GM18870 (cell line): ENCODE results near the gene IGFBP2.

Experiments
- ATAC-seq: cut with Tn5 transposase; IDR thresholded peaks from one replicate; pipeline ENCODE4 v1.9.1; 2021; ENCODE audit warnings: moderate library complexity; ENCODE audit not compliant: unreplicated experiment

Gene IGFBP2

DNA sequence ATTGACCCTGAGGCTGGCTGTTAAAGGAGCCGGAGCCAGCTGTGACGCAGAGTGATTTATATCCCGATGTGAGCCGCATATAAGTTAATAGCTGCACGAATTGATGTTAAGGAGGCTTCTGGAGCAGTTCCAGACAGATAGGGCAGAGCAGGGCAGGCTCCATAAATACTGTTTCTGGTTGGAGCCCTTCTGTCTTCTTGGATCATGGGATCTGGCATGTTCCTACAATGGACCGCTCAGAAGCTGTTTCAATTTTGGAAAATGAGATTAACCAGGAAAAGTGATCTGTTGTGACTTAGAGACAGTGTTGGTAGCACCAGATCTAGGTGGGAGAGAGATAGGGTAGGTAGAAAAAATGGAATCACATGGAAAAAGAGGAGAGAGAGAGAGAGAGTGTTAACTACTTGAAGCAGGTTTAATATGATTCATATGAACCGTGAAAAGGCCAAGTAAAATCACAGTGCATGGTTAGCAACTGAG is 66.9 kb downstream of the IGFBP2 start:
- no peak for ATAC-seq

DNA sequence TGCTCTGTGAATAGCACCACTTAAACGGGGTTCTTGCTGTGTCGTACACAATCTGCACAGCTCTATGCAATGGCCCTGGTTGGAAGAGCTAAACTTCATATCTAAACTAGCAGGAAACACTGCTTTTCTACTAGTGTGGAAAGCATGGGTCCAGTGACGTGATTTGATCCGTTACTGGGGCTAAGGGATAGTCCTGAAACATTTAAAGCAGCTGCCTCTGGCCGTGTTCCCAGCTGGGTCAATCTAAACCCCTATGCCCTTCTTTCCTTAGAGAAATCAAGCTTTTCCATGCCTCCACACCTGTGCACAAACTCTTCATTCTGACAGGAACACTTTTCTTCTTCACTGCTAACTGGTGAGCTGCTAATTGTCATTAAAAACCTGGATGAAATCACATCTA is 67.6 kb downstream of the IGFBP2 start:
- no peak for ATAC-seq

DNA sequence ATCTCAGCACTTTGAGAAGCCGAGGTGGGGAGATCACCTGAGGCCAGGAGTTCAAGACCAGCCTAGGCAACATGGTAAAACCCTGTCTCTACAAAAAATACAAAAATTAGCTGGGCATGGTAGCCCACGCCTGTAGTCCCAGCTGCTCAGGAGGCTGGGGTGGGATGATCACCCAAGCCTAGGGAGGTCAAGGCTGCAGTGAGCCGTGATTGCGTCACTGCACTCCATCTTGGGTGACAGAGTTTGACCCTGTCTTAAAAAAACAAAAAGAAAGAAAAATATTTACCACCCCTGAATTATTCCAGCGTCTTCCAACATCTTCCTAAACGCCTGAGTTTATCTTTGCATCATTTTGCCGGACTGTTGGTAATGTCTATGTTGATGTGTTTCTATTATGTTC is 68.3 kb downstream of the IGFBP2 start:
- no peak for ATAC-seq

DNA sequence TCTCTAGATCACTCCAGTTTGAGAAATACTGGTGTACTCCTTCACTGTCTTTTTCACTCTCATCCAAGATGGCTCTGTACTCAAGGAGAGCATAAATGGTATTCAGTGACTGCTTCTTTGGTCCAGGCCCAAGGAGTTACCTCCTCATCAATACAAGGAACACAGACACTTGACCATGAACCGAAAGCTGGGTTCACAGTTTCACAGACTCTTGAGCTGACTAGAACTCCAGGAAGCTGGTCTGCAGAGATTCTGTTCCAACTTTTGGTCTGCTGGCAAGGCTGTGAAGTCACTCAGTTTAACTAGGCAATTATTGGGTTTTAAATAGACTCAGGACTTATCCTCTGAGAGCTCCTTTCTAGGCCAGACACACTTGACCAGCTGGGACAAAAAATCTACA is 69.5 kb downstream of the IGFBP2 start:
- ATAC-seq: no peak

DNA sequence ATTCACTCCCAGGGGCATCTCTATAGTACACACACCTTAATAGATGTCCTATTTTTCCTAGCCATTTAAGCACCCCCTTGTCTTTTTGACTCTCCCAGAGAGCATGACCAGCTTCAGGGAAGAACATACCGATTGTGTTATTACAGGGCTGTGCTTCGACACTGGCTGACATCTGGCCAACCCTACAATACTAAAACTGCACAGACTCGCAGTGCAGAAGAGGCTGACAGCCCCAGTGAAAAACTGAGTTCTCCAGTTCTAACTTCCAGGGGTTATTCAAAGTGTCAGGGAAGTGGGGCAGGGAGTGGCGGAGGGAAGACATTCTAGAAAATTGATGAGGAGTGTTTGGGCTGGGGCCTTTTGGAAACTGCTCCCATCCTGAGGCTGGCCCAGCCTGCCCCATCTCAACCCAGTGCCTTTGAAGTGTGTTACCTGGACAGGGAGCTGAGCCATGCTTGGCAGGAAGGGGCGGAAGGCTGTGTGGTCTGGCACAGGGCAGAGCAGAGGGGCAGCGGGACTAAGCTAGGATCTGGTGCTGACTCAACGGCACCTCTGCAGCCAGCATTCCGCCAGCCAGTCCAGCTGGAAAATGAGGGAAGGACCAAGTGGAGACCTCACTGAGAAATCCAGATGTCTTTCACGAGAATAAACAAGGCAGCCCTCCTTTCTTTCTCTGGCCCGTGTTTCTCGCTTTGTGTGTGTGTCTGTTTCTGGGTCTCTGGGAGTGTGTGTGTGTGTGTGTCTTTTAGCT is 77.5 kb downstream of the IGFBP2 start:
- ATAC-seq: no peak

DNA sequence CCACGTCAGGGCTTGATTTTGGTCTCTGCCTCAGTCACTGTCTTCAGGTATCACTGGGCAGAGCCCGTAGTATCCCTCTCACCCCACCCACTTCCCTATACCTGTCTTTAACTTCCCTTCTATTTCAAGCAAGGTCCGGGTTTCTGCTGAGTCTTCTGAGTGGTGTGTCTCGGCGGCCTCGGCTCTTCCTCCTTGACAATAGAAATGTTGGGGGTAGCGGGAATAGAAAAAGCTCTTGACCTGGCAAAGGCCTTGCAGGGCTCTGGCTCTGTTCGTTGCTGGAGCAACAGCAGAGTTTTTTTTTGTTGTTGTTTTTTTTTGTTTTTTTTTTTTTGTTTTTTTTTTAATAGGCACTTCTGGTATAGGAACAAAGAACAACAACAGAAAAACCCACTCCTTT is 78.1 kb downstream of the IGFBP2 start:
- no peak for ATAC-seq

DNA sequence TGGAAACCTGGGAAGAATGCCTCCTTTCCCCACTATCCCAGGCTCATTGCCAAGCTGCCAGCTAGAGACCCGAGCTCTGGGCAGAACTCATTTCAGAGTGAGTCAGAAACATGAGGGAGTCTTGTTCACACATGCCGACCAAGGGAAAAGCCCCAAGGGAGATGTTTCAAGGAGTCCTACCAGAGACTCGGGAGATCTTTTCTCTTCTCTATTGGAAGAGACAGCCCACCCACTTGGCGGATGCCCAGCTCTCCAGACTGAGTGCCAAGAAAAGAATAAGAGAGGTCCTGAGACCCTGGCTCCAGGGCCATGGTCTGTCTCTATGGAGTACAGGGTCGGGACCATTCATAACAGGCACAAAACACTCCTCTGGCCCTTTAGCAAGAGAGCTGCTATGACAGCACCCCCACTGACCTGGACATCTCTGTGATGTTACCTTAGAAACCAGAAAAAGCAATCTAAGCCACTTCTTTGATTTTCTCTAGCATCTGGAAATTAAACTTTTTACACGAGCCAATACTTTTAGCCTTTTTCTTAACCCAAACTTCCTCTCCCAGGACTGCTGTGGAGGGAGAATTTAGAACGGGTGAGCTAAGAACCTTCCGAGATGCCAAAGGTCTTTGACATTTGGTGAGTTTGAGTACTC is 80.6 kb downstream of the IGFBP2 start:
- no peak for ATAC-seq
